HepG2 (cell line): ENCODE data around the gene SPAAR. TPM values are rescaled to one million over a fixed set of nuclear protein-coding genes. Genes with fewer than 3 reads are reported as not detected.

Experiments used
- ATF7-NPFF ChIP-seq: sonication (generic); formaldehyde crosslinking; IDR thresholded peaks from 2 replicates; pipeline ENCODE4 v1.8.1; 2023; ENCODE audit warnings: mild to moderate bottlenecking, low read depth, missing genetic modification reagents, moderate library complexity
- BRD4 ChIP-seq: sonication (generic); formaldehyde crosslinking; IDR thresholded peaks from 2 replicates; pipeline ENCODE4 v1.4.0; 2020; ENCODE audit warnings: missing genetic modification reagents
- CEBPB ChIP-seq: IDR thresholded peaks from 2 replicates; pipeline ENCODE4 v1.6.1; 2011; ENCODE audit warnings: low read depth, low read length, improper control_type of control experiment, borderline replicate concordance
- HNF4A ChIP-seq: sonication (generic); formaldehyde crosslinking; IDR thresholded peaks from 2 replicates; pipeline ENCODE4 v1.4.0; 2020; ENCODE audit warnings: missing genetic modification reagents
- HOXA7 ChIP-seq: sonication (generic); formaldehyde crosslinking; IDR thresholded peaks from 2 replicates; pipeline ENCODE4 v1.8.1; 2022; ENCODE audit warnings: mild to moderate bottlenecking, missing genetic modification reagents, moderate library complexity
- IRF9 ChIP-seq: sonication (generic); formaldehyde crosslinking; IDR thresholded peaks from 2 replicates; pipeline ENCODE4 v1.8.0; 2022; ENCODE audit warnings: missing genetic modification reagents, mild to moderate bottlenecking, borderline replicate concordance
- KLF15 ChIP-seq: sonication (generic); formaldehyde crosslinking; IDR thresholded peaks from 2 replicates; pipeline ENCODE4 v1.8.1; 2023; ENCODE audit warnings: borderline replicate concordance, mild to moderate bottlenecking, inconsistent platforms, missing genetic modification reagents, mixed read lengths
- MLX ChIP-seq: IDR thresholded peaks from 2 replicates; pipeline ENCODE4 v1.6.1; 2016
- MYC ChIP-seq: sonication (generic); formaldehyde crosslinking; IDR thresholded peaks from 2 replicates; pipeline ENCODE4 v1.9.0; 2021; ENCODE audit warnings: missing genetic modification reagents, borderline replicate concordance
- NR2F1 ChIP-seq, 2 experiments: fragments of 450-650 bp in 1 of 2; formaldehyde crosslinking in 1 of 2; IDR thresholded peaks; 2 replicates each; pipeline versions ENCODE4 v1.5.0 to v1.6.1; 2016 to 2020; ENCODE audit warnings: mild to moderate bottlenecking in 1 of 2, missing compliant biosample characterization in 1 of 2, missing genetic modification reagents in 1 of 2, moderate library complexity in 1 of 2
- PHB2 ChIP-seq: fragments of 450-650 bp; IDR thresholded peaks from 2 replicates; pipeline ENCODE4 v1.6.1; 2018; ENCODE audit not compliant: partially characterized antibody
- RFX3 ChIP-seq: IDR thresholded peaks from 2 replicates; pipeline ENCODE4 v1.6.1; 2016; ENCODE audit warnings: missing biosample characterization, missing genetic modification reagents
- STAT5B ChIP-seq: sonication (generic); formaldehyde crosslinking; IDR thresholded peaks from 2 replicates; pipeline ENCODE4 v1.4.0; 2020; ENCODE audit warnings: missing genetic modification reagents
- ZBTB3 ChIP-seq: sonication (generic); formaldehyde crosslinking; IDR thresholded peaks from 2 replicates; pipeline ENCODE4 v1.4.0; 2020; ENCODE audit warnings: low read depth, mild to moderate bottlenecking, moderate library complexity, missing genetic modification reagents, borderline replicate concordance
- ZNF18 ChIP-seq: sonication (generic); formaldehyde crosslinking; IDR thresholded peaks from 2 replicates; pipeline ENCODE4 v1.8.0; 2022; ENCODE audit warnings: mild to moderate bottlenecking, missing genetic modification reagents; ENCODE audit not compliant: insufficient replicate concordance
- ZNF446 ChIP-seq: sonication (generic); formaldehyde crosslinking; IDR thresholded peaks from 2 replicates; pipeline ENCODE4 v1.5.0; 2020; ENCODE audit warnings: mild to moderate bottlenecking, missing genetic modification reagents
- ZNF747 ChIP-seq: sonication (generic); formaldehyde crosslinking; IDR thresholded peaks from 2 replicates; pipeline ENCODE4 v1.8.1; 2023; ENCODE audit warnings: missing genetic modification reagents, mild to moderate bottlenecking, borderline replicate concordance
- ZNF749 ChIP-seq: sonication (generic); formaldehyde crosslinking; IDR thresholded peaks from 2 replicates; pipeline ENCODE4 v1.8.0; 2022; ENCODE audit warnings: mild to moderate bottlenecking, missing genetic modification reagents, moderate library complexity, borderline replicate concordance
- polyA plus RNA-seq, 8 experiments: library from polyadenylated mRNA; depleted of rRNA in 3 of 8; stranded (reverse) in 7 of 8; unstranded in 1 of 8; fragments of >200 nt; fragmentation: Illumina TruSeq in 4 of 8; extraction: Trizol in 4 of 8; gene quantifications; 2 replicates each; pipeline versions ENCODE4 v1.2.1 to v1.2.3, GENCODE V29; 2011 to 2016; ENCODE audit warnings: low read depth in 4 of 8, missing spikeins in 1 of 8, mixed read lengths in 1 of 8; ENCODE audit not compliant: insufficient read depth in 1 of 8
- total RNA-seq, 5 experiments: library from RNA; depleted of rRNA; stranded (reverse); fragments of >200 nt; fragmentation: Illumina TruSeq; extraction: Trizol; gene quantifications; 2 replicates each; pipeline ENCODE4 v1.2.3, GENCODE V29; 2016; ENCODE audit warnings: low read depth in 1 of 5
- TF ChIP-seq, protein P1 (sequence below): sonication (generic); formaldehyde crosslinking; IDR thresholded peaks from 2 replicates; pipeline ENCODE4 v1.5.0; 2020; ENCODE audit warnings: missing genetic modification reagents
- TF ChIP-seq, protein P2 (sequence below): sonication (generic); formaldehyde crosslinking; IDR thresholded peaks from 2 replicates; pipeline ENCODE4 v1.8.1; 2022; ENCODE audit warnings: mild to moderate bottlenecking, missing genetic modification reagents
- TF ChIP-seq, protein P3 (sequence below), 2 experiments: IDR thresholded peaks; 2 replicates each; pipeline ENCODE4 v1.6.1; 2011 to 2012; ENCODE audit warnings: low read length in 2 of 2, borderline replicate concordance in 1 of 2, low read depth in 1 of 2, mild to moderate bottlenecking in 1 of 2, moderate library complexity in 1 of 2

The SPAAR gene
- total and polyA plus RNA-seq, 2 of the 13 experiments (the other 11 are each of a cell fraction or from before 2014, with no cell fraction given): 0.07 TPM; not detected in 1

DNA sequence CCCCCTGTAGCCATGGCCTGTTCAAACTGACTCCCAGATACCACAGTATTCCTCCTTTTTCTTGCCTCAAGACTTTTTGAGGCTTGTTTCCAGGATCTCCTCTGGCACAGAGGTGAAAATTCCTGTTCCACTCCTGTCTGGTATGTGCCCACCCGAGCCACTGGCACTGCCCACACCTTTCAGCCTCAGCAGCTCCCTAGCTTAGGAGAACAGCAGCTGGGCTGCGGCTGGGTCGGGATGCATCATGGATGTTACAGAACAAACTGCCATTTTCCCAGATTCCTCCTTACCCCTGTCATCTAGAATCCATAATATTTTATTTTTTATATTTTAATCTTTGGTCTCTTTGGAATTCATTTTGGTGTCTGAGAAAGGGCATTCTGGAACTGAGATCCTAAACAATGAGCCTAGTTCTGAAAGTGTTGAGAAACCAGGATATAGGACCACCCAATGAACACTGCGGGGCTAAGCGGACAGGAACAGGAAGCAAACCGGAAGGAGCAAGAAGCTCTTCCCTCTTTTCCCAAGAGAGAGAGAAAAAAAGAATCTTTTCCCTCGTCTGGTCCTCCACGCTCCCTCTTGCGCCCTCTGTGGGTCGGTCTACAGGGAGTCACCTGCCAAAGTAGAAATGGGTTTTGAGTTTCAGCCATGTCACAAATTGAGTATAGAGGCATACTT lies 36.2 kb downstream of the SPAAR start (continued):
- TF ChIP-seq BRD4 (CRISPR knock-in tag) (no peak), PHB2 (no peak), HNF4A (CRISPR knock-in tag) (no peak), CEBPB (no peak), KLF15 (CRISPR knock-in tag) (no peak), MYC (CRISPR knock-in tag) (no peak), HOXA7 (CRISPR knock-in tag) (no peak), IRF9 (CRISPR knock-in tag) (no peak), ZNF446 (CRISPR knock-in tag) (no peak), ZNF18 (CRISPR knock-in tag) (no peak), STAT5B (CRISPR knock-in tag) (no peak), MLX (no peak), ZNF749 (CRISPR knock-in tag) (no peak), NR2F1 (CRISPR knock-in tag; IDR thresholded peaks at IDR 0.05) (no peak), RFX3 (CRISPR knock-in tag) (no peak), ZNF747 (CRISPR knock-in tag) (no peak), ZBTB3 (CRISPR knock-in tag) (no peak), ATF7-NPFF (CRISPR knock-in tag) (no peak)
- TF ChIP-seq, protein P1, sequence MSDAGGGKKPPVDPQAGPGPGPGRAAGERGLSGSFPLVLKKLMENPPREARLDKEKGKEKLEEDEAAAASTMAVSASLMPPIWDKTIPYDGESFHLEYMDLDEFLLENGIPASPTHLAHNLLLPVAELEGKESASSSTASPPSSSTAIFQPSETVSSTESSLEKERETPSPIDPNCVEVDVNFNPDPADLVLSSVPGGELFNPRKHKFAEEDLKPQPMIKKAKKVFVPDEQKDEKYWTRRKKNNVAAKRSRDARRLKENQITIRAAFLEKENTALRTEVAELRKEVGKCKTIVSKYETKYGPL (CRISPR knock-in tag): no peak
- TF ChIP-seq, protein P2, sequence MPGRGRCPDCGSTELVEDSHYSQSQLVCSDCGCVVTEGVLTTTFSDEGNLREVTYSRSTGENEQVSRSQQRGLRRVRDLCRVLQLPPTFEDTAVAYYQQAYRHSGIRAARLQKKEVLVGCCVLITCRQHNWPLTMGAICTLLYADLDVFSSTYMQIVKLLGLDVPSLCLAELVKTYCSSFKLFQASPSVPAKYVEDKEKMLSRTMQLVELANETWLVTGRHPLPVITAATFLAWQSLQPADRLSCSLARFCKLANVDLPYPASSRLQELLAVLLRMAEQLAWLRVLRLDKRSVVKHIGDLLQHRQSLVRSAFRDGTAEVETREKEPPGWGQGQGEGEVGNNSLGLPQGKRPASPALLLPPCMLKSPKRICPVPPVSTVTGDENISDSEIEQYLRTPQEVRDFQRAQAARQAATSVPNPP (CRISPR knock-in tag): no peak
- TF ChIP-seq, protein P3, sequence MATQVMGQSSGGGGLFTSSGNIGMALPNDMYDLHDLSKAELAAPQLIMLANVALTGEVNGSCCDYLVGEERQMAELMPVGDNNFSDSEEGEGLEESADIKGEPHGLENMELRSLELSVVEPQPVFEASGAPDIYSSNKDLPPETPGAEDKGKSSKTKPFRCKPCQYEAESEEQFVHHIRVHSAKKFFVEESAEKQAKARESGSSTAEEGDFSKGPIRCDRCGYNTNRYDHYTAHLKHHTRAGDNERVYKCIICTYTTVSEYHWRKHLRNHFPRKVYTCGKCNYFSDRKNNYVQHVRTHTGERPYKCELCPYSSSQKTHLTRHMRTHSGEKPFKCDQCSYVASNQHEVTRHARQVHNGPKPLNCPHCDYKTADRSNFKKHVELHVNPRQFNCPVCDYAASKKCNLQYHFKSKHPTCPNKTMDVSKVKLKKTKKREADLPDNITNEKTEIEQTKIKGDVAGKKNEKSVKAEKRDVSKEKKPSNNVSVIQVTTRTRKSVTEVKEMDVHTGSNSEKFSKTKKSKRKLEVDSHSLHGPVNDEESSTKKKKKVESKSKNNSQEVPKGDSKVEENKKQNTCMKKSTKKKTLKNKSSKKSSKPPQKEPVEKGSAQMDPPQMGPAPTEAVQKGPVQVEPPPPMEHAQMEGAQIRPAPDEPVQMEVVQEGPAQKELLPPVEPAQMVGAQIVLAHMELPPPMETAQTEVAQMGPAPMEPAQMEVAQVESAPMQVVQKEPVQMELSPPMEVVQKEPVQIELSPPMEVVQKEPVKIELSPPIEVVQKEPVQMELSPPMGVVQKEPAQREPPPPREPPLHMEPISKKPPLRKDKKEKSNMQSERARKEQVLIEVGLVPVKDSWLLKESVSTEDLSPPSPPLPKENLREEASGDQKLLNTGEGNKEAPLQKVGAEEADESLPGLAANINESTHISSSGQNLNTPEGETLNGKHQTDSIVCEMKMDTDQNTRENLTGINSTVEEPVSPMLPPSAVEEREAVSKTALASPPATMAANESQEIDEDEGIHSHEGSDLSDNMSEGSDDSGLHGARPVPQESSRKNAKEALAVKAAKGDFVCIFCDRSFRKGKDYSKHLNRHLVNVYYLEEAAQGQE (IDR thresholded peaks at IDR 0.05; ENCODE audit: borderline replicate concordance in 1 of 2, low read depth in 1 of 2, low read length in 2 of 2): no peak
